G401 (cell line): ENCODE results near the gene GRID2. TPM values are rescaled to one million over a fixed set of nuclear protein-coding genes. Genes with fewer than 3 reads are reported as not detected.

Experiments
- DNase-seq: peaks from one replicate; pipeline ENCODE4 v3.0.0-alpha.2; 2015; ENCODE audit warnings: low spot score
- in situ Hi-C: cut with HindIII; loops from 2 replicates; pipeline ENCODE4 v1.10.0; 2016; ENCODE audit warnings: low sequenced_read_pairs, mixed read lengths
- total RNA-seq: library from RNA; depleted of rRNA; stranded (reverse); fragments of >200 nt; shearing (Covaris generic); gene quantifications from 2 replicates; pipeline ENCODE4 v1.2.3, GENCODE V29; 2014

Gene GRID2
- total RNA-seq, 1 experiment from 2014 or later = not detected

GRCh38 chr4:93116624-93117023 lies 812.9 kb downstream of the GRID2 start:
- in situ Hi-C loops = no loop called here
- DNase-seq = no peak

GRCh38 chr4:93127489-93127888 lies 823.7 kb downstream of the GRID2 start:
- in situ Hi-C loops = no loop called here

GRCh38 chr4:93132631-93133030 lies 828.9 kb downstream of the GRID2 start:
- in situ Hi-C loops = no loop called here
- DNase-seq = no peak

More at GRCh38 chr4:93127489-93127888, 823.7 kb downstream of the GRID2 start:
- DNase-seq = no peak

GRCh38 chr4:93139118-93139517 lies 835.4 kb downstream of the GRID2 start:
- no peak for DNase-seq
- in situ Hi-C loops = no loop called here

- no peak for DNase-seq
- in situ Hi-C loops = no loop called here
Observed at GRCh38 chr4:93143902-93144301, 840.1 kb downstream of the GRID2 start.

- in situ Hi-C loops = no loop called here
- DNase-seq = no peak
Observed at GRCh38 chr4:93144644-93145043, 840.9 kb downstream of the GRID2 start.

GRCh38 chr4:93147524-93148212 lies 843.9 kb downstream of the GRID2 start:
- DNase-seq = no peak
- in situ Hi-C loops = no loop called here

- no peak for DNase-seq
- in situ Hi-C loops = no loop called here
Observed at GRCh38 chr4:93152491-93152890, 848.7 kb downstream of the GRID2 start.

GRCh38 chr4:93157986-93158385 lies 854.2 kb downstream of the GRID2 start:
- in situ Hi-C loops = no loop called here

GRCh38 chr4:93168053-93168452 lies 864.3 kb downstream of the GRID2 start:
- in situ Hi-C loops = no loop called here
- DNase-seq = no peak

More at GRCh38 chr4:93157986-93158385, 854.2 kb downstream of the GRID2 start:
- no peak for DNase-seq

- no peak for DNase-seq
- in situ Hi-C loops = no loop called here
Observed at GRCh38 chr4:93169966-93170365, 866.2 kb downstream of the GRID2 start.

- DNase-seq = no peak
- in situ Hi-C loops = no loop called here
Observed at GRCh38 chr4:93174598-93174997, 870.8 kb downstream of the GRID2 start.

GRCh38 chr4:93178279-93178678 lies 874.5 kb downstream of the GRID2 start:
- in situ Hi-C loops = no loop called here
- no peak for DNase-seq

- in situ Hi-C loops = no loop called here
- DNase-seq = no peak
Observed at GRCh38 chr4:93179044-93179443, 875.3 kb downstream of the GRID2 start.

GRCh38 chr4:93182722-93183121 lies 879.0 kb downstream of the GRID2 start:
- DNase-seq = no peak
- in situ Hi-C loops = no loop called here

- DNase-seq = peak; percentile 50
- in situ Hi-C loops = no loop called here
Observed at GRCh38 chr4:93183576-93183975, 879.8 kb downstream of the GRID2 start.

- DNase-seq = peak; percentile 39
- in situ Hi-C loops = no loop called here
Observed at GRCh38 chr4:93184053-93184452, 880.3 kb downstream of the GRID2 start.

GRCh38 chr4:93186846-93187245 lies 883.1 kb downstream of the GRID2 start:
- DNase-seq = no peak
- in situ Hi-C loops = no loop called here

GRCh38 chr4:93187466-93187865 lies 883.7 kb downstream of the GRID2 start:
- DNase-seq = no peak
- in situ Hi-C loops = no loop called here

GRCh38 chr4:93187892-93188291 lies 884.1 kb downstream of the GRID2 start:
- DNase-seq = no peak
- in situ Hi-C loops = no loop called here

GRCh38 chr4:93199492-93199891 lies 895.7 kb downstream of the GRID2 start:
- peak; percentile 83 for DNase-seq
- in situ Hi-C loops = no loop called here
